Calu3 (cell line): ENCODE results near the gene NKD2. TPM values are rescaled to one million over a fixed set of nuclear protein-coding genes. Genes with fewer than 3 reads are reported as not detected.

Experiments used
- BruUV-seq: library from RNA; stranded (reverse); fragments of 400-500 nt; replicated peaks from 2 replicates; lab custom pipeline; 2021; lab: Mats Ljungman, UMichigan
- CTCF ChIA-PET: fragments of 300-600 bp; sonication (Branson Sonifier 250); formaldehyde crosslinking; loops from one replicate; lab custom pipeline; 2022; ENCODE audit warnings: antibody characterized with exemption; lab: Charles Lee
- DNase-seq: peaks from one replicate; pipeline ENCODE4 v3.0.0; 2022
- H3K27ac Mint-ChIP-seq: one replicate; pipeline ENCODE4 v1.8.0; 2022; ENCODE audit warnings: mixed read lengths; ENCODE audit not compliant: unreplicated experiment
- H3K27me3 Mint-ChIP-seq: one replicate; pipeline ENCODE4 v1.8.0; 2022; ENCODE audit warnings: mixed read lengths; ENCODE audit not compliant: unreplicated experiment
- H3K36me3 Mint-ChIP-seq: one replicate; pipeline ENCODE4 v1.8.0; 2022; ENCODE audit warnings: mild to moderate bottlenecking, moderate library complexity, mixed read lengths; ENCODE audit not compliant: insufficient read depth, unreplicated experiment
- H3K4me1 Mint-ChIP-seq: one replicate; pipeline ENCODE4 v1.8.0; 2022; ENCODE audit warnings: mild to moderate bottlenecking, low read depth, mixed read lengths; ENCODE audit not compliant: unreplicated experiment
- H3K4me3 Mint-ChIP-seq: one replicate; pipeline ENCODE4 v1.8.0; 2022; ENCODE audit warnings: mild to moderate bottlenecking, low read depth, moderate library complexity, mixed read lengths; ENCODE audit not compliant: unreplicated experiment
- H3K9me3 Mint-ChIP-seq: one replicate; pipeline ENCODE4 v1.8.0; 2022; ENCODE audit warnings: low read depth, mixed read lengths; ENCODE audit not compliant: unreplicated experiment
- CTCF ChIP-seq: fragments of 200-600 bp; IDR thresholded peaks from one replicate; pipeline ENCODE4 v1.8.0; 2022; ENCODE audit warnings: antibody characterized with exemption; ENCODE audit not compliant: unreplicated experiment
- intact Hi-C: fragments of 100-400 bp; cut with micrococcal nuclease; formaldehyde crosslinking; loops from one replicate; pipeline ENCODE4 v1.10.0; 2022; ENCODE audit not compliant: unreplicated experiment
- total RNA-seq: library from RNA; stranded (reverse); gene quantifications from 2 replicates; pipeline ENCODE4 v1.2.3, GENCODE V29; 2022

Gene NKD2
- total RNA-seq, 1 experiment from 2014 or later = 0.47 TPM

GRCh38 chr5:1035421-1036405, 27.1 kb downstream of the NKD2 start:
- H3K36me3 Mint-ChIP-seq = peaks cover 9% of the 10 kb centered on the region
- no peak for DNase-seq
- intact Hi-C loops = no loop called here
- BruUV-seq = no TSS peak
- no peak overlapping the region for H3K27ac Mint-ChIP-seq
- CTCF ChIA-PET = no interaction called here
- H3K27me3 Mint-ChIP-seq = peaks cover 29% of the 10 kb centered on the region
- peaks cover 4% of the 10 kb centered on the region for H3K9me3 Mint-ChIP-seq
- TF ChIP-seq CTCF = no peak
- no peaks in the 10 kb centered on the region for H3K4me1 Mint-ChIP-seq
- H3K4me3 Mint-ChIP-seq = no peak overlapping the region

DNA sequence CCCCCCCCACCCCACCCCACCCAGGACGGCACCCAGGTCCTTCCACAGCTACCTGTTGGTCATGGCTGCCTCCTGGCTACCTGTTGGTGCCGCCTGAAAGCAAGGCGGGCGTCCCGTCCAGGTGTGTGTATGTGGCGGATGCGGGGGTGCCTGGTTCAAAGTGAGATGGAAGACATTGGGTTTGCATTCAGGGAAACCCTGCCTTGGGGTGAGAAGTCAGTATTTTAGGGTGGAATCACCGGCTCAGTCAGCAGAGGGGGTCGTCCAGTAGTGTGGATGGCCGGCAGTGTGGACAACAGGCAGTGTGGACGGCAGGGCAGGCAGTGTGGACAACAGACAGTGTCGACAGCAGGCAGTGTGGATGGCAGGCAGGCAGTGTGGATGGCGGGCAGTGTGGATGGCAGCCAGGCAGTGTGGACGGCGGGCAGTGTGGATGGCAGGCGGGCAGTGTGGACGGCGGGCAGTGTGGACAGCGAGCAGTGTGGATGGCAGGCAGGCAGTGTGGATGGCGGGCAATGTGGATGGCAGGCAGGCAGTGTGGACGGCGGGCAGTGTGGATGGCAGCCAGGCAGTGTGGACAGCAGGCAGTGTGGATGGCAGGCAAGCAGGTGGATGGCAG, 28.0 kb downstream of the NKD2 start:
- H3K4me1 Mint-ChIP-seq = no peaks in the 10 kb centered on the region
- no peak overlapping the region for H3K4me3 Mint-ChIP-seq
- peaks cover 38% of the 10 kb centered on the region for H3K27me3 Mint-ChIP-seq
- intact Hi-C loops = no loop called here
- peaks cover 9% of the 10 kb centered on the region for H3K36me3 Mint-ChIP-seq
- BruUV-seq = no TSS peak
- H3K9me3 Mint-ChIP-seq = peaks cover 12% of the 10 kb centered on the region
- CTCF ChIA-PET = interaction anchor here (0.7 kb wide), 1 partner anchor 492 kb away, joined by 5 read pairs; no protein-coding TSS in a partner anchor
- TF ChIP-seq CTCF = no peak
- no peak for DNase-seq
- H3K27ac Mint-ChIP-seq = no peak overlapping the region

DNA sequence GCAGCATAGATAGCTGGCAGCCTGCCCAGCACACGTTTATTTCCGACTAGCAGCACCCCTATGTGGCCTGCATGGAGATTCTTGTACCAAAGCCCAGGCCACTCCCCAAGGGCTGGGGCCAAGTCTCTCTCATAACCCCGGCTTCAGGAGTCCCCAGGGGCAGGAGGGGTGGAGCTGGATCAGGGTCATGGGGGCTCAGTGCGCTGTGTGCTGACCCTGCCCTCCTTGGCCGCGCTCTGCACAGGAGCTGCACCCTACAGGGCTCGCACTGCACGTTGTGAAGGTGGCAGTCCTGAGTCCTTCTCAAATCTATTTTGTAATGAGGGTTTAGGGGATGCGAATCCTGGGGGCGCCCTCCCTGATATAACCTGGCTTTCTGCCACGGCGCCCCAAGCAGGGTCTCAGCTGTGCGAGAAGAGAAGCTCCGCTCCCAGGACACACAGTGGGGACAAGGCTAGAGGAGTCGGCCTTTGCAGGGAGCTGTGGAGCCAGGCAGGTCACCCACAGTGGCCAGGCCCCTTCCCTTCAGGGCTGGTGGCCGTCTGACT, 28.6 kb downstream of the NKD2 start:
- no peak for DNase-seq
- TF ChIP-seq CTCF = no peak
- peaks cover 18% of the 10 kb centered on the region for H3K9me3 Mint-ChIP-seq
- peaks cover 40% of the 10 kb centered on the region for H3K27me3 Mint-ChIP-seq
- no peaks in the 10 kb centered on the region for H3K4me1 Mint-ChIP-seq
- H3K27ac Mint-ChIP-seq = no peak overlapping the region
- peaks cover 9% of the 10 kb centered on the region for H3K36me3 Mint-ChIP-seq
- H3K4me3 Mint-ChIP-seq = no peak overlapping the region
- intact Hi-C loops = no loop called here
- BruUV-seq = no TSS peak
- CTCF ChIA-PET = interaction anchor here (0.7 kb wide), 1 partner anchor 493 kb away, joined by 5 read pairs; no protein-coding TSS in a partner anchor

GRCh38 chr5:1037671-1038416, 29.2 kb downstream of the NKD2 start:
- CTCF ChIA-PET = no interaction called here
- no peak overlapping the region for H3K4me3 Mint-ChIP-seq
- no peak for DNase-seq
- peaks cover 40% of the 10 kb centered on the region for H3K27me3 Mint-ChIP-seq
- intact Hi-C loops = no loop called here
- peaks cover 9% of the 10 kb centered on the region for H3K36me3 Mint-ChIP-seq
- no peaks in the 10 kb centered on the region for H3K4me1 Mint-ChIP-seq
- no peak overlapping the region for H3K27ac Mint-ChIP-seq
- no peak for TF ChIP-seq CTCF
- peaks cover 24% of the 10 kb centered on the region for H3K9me3 Mint-ChIP-seq
- BruUV-seq = no TSS peak
